Testis (tissue), 2 donors: Measurements from ENCODE around the gene RNF180.

Source experiments
- POLR2A ChIP-seq: fragments of 450-650 bp; IDR thresholded peaks from one replicate; pipeline ENCODE4 v1.6.1; 2017; ENCODE audit warnings: antibody characterized with exemption, mild to moderate bottlenecking, moderate library complexity
- TF ChIP-seq, protein P1 (sequence below), 3 experiments: fragments of 450-650 bp in 2 of 3; fragments of 200-600 bp in 1 of 3; sonication (generic) in 1 of 3; IDR thresholded peaks; one replicate each; pipeline ENCODE4 v1.5.1; 2016 to 2019; ENCODE audit warnings: antibody characterized with exemption in 3 of 3, mild to moderate bottlenecking in 2 of 3, moderate library complexity in 1 of 3

DNA sequence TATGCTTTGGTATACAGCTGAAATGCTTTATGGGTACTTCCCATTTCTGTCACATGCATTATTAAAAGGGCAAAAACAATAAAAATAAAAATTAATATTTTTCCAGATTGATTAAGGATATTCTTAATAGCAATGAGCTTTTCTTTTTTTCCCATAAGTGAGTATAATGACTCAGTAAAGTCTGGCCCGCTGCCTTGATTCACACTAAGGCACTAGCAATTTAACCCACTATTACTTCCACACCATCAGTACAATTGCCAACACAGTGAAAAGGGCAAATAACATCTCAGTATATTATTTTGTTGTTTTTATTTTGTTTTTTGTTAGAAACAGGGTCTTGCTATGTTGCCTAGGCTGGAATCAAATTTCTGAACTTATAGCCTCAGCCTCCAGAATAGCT lies 150.1 kb downstream of the RNF180 start:
- TF ChIP-seq, protein P1, sequence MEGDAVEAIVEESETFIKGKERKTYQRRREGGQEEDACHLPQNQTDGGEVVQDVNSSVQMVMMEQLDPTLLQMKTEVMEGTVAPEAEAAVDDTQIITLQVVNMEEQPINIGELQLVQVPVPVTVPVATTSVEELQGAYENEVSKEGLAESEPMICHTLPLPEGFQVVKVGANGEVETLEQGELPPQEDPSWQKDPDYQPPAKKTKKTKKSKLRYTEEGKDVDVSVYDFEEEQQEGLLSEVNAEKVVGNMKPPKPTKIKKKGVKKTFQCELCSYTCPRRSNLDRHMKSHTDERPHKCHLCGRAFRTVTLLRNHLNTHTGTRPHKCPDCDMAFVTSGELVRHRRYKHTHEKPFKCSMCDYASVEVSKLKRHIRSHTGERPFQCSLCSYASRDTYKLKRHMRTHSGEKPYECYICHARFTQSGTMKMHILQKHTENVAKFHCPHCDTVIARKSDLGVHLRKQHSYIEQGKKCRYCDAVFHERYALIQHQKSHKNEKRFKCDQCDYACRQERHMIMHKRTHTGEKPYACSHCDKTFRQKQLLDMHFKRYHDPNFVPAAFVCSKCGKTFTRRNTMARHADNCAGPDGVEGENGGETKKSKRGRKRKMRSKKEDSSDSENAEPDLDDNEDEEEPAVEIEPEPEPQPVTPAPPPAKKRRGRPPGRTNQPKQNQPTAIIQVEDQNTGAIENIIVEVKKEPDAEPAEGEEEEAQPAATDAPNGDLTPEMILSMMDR (IDR thresholded peaks at IDR 0.05): no peak
- TF ChIP-seq POLR2A: no peak
